Skin epidermis (tissue), 12 donors: Measurements from ENCODE around the gene OR5A1.

Experiments used
- H3K27ac ChIP-seq, 21 experiments: fragments of 200-600 bp; sonication (generic) in 11 of 21; one replicate each; pipeline ENCODE4 v1.5.0; 2020; ENCODE audit warnings: mild to moderate bottlenecking in 3 of 21, inconsistent platforms in 2 of 21, moderate library complexity in 2 of 21
- H3K4me3 ChIP-seq, 7 experiments: fragments of 200-600 bp; sonication (generic) in 2 of 7; one replicate each; pipeline ENCODE4 v1.5.0; 2020; ENCODE audit warnings: inconsistent platforms in 2 of 7, mild to moderate bottlenecking in 2 of 7, moderate library complexity in 1 of 7

OR5A1 gene

GRCh38 chr11:59473015-59473414 lies 36.7 kb downstream of the OR5A1 start, which contains the start of gene OR4D10:
OR4D10 (plus strand) TSS chr11:59473315; CDS start chr11:59477430, 4,115 bp downstream.
- no peak within 1 kb of the TSS for H3K27ac ChIP-seq

GRCh38 chr11:59475176-59475575 lies 38.9 kb downstream of the OR5A1 start:
- no peak overlapping the region for H3K4me3 ChIP-seq

More at GRCh38 chr11:59473015-59473414, 36.7 kb downstream of the OR5A1 start, which contains the start of gene OR4D10:
- H3K4me3 ChIP-seq: no peak within 1 kb of the TSS

GRCh38 chr11:59479906-59480305 lies 43.6 kb downstream of the OR5A1 start:
- H3K4me3 ChIP-seq: no peak overlapping the region
- H3K27ac ChIP-seq: no peak overlapping the region

More at GRCh38 chr11:59475176-59475575, 38.9 kb downstream of the OR5A1 start:
- no peak overlapping the region for H3K27ac ChIP-seq

GRCh38 chr11:59480359-59480758 lies 44.1 kb downstream of the OR5A1 start:
- H3K27ac ChIP-seq: no peak overlapping the region
- no peak overlapping the region for H3K4me3 ChIP-seq
